HEK293T (cell line): Measurements from ENCODE around the gene NEU1.
"Not testable (repeated sequence)": the region's sequence is repeated elsewhere in the genome, so short reads cannot be mapped to it uniquely, and the experiment has no call there.

Experiments used
- CTCF ChIA-PET: fragments of 350-600 bp; formaldehyde crosslinking; extraction: SDS; loops from one replicate; lab custom pipeline; 2021; ENCODE audit warnings: antibody characterized with exemption, inconsistent platforms; lab: Yijun Ruan, JAX
- POLR2A ChIA-PET: fragments of 350-600 bp; formaldehyde crosslinking; extraction: SDS; loops from one replicate; lab custom pipeline; 2020; ENCODE audit warnings: antibody characterized with exemption, inconsistent platforms; lab: Yijun Ruan, JAX
- DNase-seq: peaks from one replicate; pipeline ENCODE4 v3.0.0; 2012; ENCODE audit warnings: mixed read lengths; ENCODE audit errors: extremely low spot score
- ARNT ChIP-seq: fragments of 450-650 bp; IDR thresholded peaks from 2 replicates; pipeline ENCODE4 v1.6.1; 2017; ENCODE audit warnings: mild to moderate bottlenecking
- BHLHE40 ChIP-seq: fragments of 450-650 bp; IDR thresholded peaks from 2 replicates; pipeline ENCODE4 v1.6.1; 2016; ENCODE audit warnings: mild to moderate bottlenecking, moderate library complexity, borderline replicate concordance
- CTBP1 ChIP-seq: fragments of 450-650 bp; IDR thresholded peaks from 2 replicates; pipeline ENCODE4 v1.6.1; 2016; ENCODE audit warnings: borderline replicate concordance
- ELF4 ChIP-seq: fragments of 450-650 bp; IDR thresholded peaks from 2 replicates; pipeline ENCODE4 v1.6.1; 2017; ENCODE audit warnings: antibody characterized with exemption
- FOXA1 ChIP-seq: fragments of 450-650 bp; IDR thresholded peaks from 2 replicates; pipeline ENCODE4 v1.6.1; 2016; ENCODE audit warnings: mild to moderate bottlenecking
- FOXK2 ChIP-seq: fragments of 450-650 bp; IDR thresholded peaks from 2 replicates; pipeline ENCODE4 v1.6.1; 2016; ENCODE audit warnings: mild to moderate bottlenecking
- FOXM1 ChIP-seq: fragments of 450-650 bp; IDR thresholded peaks from 2 replicates; pipeline ENCODE4 v1.6.1; 2017; ENCODE audit warnings: mild to moderate bottlenecking, borderline replicate concordance
- HDGF ChIP-seq: fragments of 450-650 bp; IDR thresholded peaks from 2 replicates; pipeline ENCODE4 v1.6.1; 2017; ENCODE audit warnings: antibody characterized with exemption, borderline replicate concordance
- L3MBTL2 ChIP-seq: fragments of 450-650 bp; conservative IDR thresholded peaks from 2 replicates; pipeline ENCODE4 v1.6.1; 2016; ENCODE audit warnings: mild to moderate bottlenecking
- LEF1 ChIP-seq: fragments of 450-650 bp; IDR thresholded peaks from 2 replicates; pipeline ENCODE4 v1.6.1; 2017; ENCODE audit warnings: mild to moderate bottlenecking, borderline replicate concordance
- NFRKB ChIP-seq: fragments of 450-650 bp; IDR thresholded peaks from 2 replicates; pipeline ENCODE4 v1.6.1; 2016; ENCODE audit warnings: mild to moderate bottlenecking, moderate library complexity
- SP1 ChIP-seq: fragments of 450-650 bp; IDR thresholded peaks from 2 replicates; pipeline ENCODE4 v1.6.1; 2017
- SUZ12 ChIP-seq: fragments of 450-650 bp; IDR thresholded peaks from 2 replicates; pipeline ENCODE4 v1.6.1; 2016; ENCODE audit warnings: mild to moderate bottlenecking
- TARDBP ChIP-seq: fragments of 450-650 bp; IDR thresholded peaks from 2 replicates; pipeline ENCODE4 v1.6.1; 2016
- ZNF384 ChIP-seq: fragments of 450-650 bp; IDR thresholded peaks from 2 replicates; pipeline ENCODE4 v1.6.1; 2016
- TF ChIP-seq, protein P1 (sequence below): fragments of 450-650 bp; IDR thresholded peaks from 2 replicates; pipeline ENCODE4 v1.6.1; 2016

The NEU1 gene

DNA sequence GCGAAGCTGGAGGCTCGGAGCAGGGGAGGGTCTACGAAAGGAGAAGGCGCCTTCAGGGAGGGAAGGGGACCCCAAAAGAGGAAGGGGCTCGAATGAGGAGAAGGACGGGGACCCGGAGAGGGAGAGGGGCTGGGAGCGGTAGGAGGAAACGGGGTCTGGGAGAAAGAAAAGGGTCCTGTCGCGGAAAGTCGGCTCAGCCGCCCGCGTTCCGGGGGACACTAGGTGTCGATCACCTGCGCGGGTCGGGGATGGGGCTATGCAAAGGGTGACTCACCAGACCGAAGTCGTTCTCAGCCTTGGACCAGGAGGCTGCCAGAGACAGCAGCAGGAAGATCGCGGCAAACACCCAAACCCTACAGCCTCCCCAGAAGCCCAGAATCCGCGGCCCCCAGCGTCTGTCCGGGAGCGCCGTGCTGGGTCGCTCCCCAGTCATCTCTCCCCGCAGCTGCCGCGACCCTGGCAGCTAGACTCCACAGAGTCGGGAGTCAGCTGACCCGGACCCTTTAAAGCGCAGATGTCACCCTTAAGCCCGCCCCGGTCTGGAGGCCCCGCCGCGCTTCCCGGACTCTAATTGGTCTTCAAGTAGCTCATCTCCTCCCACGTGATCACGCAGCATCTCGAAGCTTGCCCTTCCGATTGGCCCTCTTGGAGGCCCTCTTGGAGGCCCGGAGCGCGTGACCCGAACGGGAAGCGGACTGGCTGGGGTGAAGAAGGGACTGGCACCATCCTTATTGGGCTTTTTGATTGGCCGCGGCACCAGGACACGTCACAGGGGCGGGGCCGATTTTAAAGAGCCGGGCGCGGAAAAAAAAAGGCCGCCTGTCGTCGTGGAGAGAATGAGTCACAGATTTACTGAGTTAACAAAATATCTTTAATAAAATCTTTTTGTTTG is at the start of gene NEU1:
NEU1 (minus strand) TSS at position 478 of the 892 bp plus-strand sequence; CDS start at position 433, 45 bp downstream.
- peak; percentile 98 for DNase-seq
- ChIA-PET CTCF (interaction anchor here (0.5 kb wide), 1 partner anchor 32 kb away, joined by 6 read pairs; no protein-coding TSS in a partner anchor), POLR2A (interaction anchor here (0.6 to 8.0 kb wide), 27 partner anchors 10 to 1291 kb away, joined by 3 to 104 read pairs (median 4); partner anchors contain the start of genes ABCF1, C6orf47, EHMT2 and HSPA1A)
- TF ChIP-seq NFRKB (no peak), FOXK2 (no peak), LEF1 (no peak), L3MBTL2 (peak; percentile 56), HDGF (no peak), ZNF384 (peak; percentile 84)
- TF ChIP-seq, protein P1, sequence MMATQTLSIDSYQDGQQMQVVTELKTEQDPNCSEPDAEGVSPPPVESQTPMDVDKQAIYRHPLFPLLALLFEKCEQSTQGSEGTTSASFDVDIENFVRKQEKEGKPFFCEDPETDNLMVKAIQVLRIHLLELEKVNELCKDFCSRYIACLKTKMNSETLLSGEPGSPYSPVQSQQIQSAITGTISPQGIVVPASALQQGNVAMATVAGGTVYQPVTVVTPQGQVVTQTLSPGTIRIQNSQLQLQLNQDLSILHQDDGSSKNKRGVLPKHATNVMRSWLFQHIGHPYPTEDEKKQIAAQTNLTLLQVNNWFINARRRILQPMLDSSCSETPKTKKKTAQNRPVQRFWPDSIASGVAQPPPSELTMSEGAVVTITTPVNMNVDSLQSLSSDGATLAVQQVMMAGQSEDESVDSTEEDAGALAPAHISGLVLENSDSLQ = peak; percentile 75

DNA sequence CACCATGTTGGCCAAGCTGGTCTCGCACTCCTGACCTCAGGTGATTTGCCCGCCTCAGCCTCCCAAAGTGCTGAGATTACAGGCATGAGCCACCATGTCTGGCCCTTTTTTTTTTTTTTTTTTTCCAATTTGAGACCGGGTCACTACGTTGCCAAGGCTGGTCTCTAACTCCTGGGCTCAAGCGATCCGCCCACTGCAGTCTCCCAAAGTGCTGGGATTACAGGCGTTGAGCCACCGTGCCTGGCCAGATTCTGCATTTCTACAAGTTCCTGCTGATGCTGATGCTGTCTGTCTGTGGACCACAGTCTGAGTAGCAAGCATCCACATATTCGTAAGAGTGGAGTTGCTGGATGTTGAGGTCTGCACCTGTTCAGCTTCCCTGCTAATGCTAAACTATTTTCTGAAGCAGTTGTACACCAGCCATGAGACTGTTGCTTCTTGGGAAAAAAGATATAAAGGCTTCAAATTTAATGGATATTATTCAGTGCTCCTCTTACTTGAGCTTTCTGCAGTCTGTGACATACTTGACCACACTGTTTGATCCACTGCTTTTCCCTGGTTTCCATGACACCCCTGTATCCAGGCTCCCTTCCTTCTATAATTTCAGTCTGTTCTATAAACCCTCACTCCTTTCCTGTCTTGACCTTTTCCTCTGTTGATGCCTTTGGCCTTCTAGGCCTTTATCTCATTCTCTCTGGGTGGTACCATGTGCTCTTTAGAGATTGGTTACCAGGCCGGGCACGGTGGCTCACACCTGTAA is 49.4 kb upstream of the NEU1 start:
- ChIA-PET POLR2A (interaction anchor here (0.7 kb wide), 1 partner anchor 10 kb away, joined by 3 read pairs; no protein-coding TSS in a partner anchor), CTCF (no interaction called here)
- DNase-seq = no peak
- no peak for TF ChIP-seq HDGF
- TF ChIP-seq SUZ12 = no peak
- no peak for TF ChIP-seq ZNF384
- no peak for TF ChIP-seq FOXM1
- no peak for TF ChIP-seq ELF4
- TF ChIP-seq BHLHE40 = no peak
- no peak for TF ChIP-seq FOXK2
- no peak for TF ChIP-seq SP1
- no peak for TF ChIP-seq FOXA1
- TF ChIP-seq ARNT = no peak
- no peak for TF ChIP-seq TARDBP
- TF ChIP-seq, protein P1 = no peak
- TF ChIP-seq NFRKB = no peak
- no peak for TF ChIP-seq CTBP1

GRCh38 chr6:31909298-31909697 is 46.7 kb upstream of the NEU1 start:
- DNase-seq = not testable (repeated sequence)
- CTCF ChIA-PET = interaction anchor here (0.7 kb wide), 1 partner anchor 229 kb away, joined by 5 read pairs; no protein-coding TSS in a partner anchor
- POLR2A ChIA-PET = interaction anchor here (2.5 kb wide), 1 partner anchor 47 kb away, joined by 7 read pairs; the partner anchor contains the start of gene NEU1

GRCh38 chr6:31908791-31909190 is 46.2 kb upstream of the NEU1 start:
- ChIA-PET CTCF (no interaction called here), POLR2A (interaction anchor here (2.5 kb wide), 1 partner anchor 46 kb away, joined by 7 read pairs; the partner anchor contains the start of gene NEU1)
- DNase-seq = no peak
- TF ChIP-seq BHLHE40 (no peak), ZNF384 (no peak), CTBP1 (no peak), FOXM1 (no peak), FOXA1 (no peak), TARDBP (no peak), SUZ12 (no peak), SP1 (no peak)
- TF ChIP-seq, protein P1 = no peak

DNA sequence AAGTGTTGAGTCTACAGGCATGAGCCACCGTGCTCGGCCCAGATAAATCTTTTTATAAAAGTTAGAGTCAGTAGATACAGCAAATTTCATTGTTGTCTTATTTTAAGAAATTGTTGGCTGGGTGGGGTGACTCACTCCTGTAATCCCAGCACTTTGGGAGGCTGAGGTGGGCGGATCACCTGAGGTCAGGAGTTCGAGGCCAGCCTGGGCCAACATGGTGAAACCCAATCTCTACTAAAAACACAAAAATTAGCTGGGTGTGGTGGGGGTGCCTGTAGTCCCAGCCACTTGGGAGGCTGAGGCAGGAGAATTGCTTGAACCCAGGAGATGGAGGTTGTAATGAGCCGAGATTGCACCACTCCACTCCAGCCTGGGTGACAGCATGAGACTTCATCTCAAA is 45.6 kb upstream of the NEU1 start:
- CTCF ChIA-PET, DNase-seq: not testable (repeated sequence)
- POLR2A ChIA-PET = interaction anchor here (2.5 kb wide), 1 partner anchor 45 kb away, joined by 7 read pairs; the partner anchor contains the start of gene NEU1

DNA sequence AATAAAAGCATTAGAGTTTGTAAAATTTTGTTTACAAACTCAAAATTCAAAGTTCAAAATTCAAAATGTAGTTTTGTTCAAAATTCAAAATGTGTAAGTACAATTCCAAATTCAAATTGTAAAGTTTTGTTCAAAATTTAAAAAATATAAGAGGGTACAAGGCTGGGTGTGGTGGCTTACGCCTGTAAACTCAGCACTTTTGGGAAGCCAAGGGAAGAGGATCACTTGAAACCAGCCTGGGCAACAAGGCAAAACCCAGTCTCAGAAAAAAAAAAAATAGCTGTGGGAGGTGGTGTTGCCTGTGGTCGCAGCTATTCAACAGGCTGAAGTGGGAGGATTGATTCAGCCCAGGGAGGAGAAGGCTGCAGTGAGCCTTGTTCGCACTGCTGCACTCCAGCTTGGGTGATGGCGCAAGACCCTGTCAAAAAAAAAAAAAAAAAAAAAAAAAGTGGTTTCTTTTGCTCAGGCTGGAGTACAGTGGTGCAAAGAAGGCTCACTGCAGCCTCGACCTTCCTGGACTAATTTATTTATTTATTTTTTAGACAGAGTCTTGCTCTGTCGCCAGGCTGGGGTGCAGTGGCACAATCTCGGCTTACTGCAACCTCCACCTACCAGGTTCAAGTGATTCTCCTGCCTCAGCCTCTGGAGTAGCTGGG is 44.7 kb upstream of the NEU1 start:
- DNase-seq = no peak
- ChIA-PET POLR2A (interaction anchor here (1.1 to 2.5 kb wide), 2 partner anchors 45 to 65 kb away, joined by 6 to 7 read pairs; partner anchors contain the start of genes DXO and NEU1), CTCF (interaction anchor here (0.6 to 0.9 kb wide), 3 partner anchors 9 to 183 kb away, joined by 3 read pairs; no protein-coding TSS in a partner anchor)
- peak; percentile 70; the same call in 1 of the 2 replicates for TF ChIP-seq ZNF384
- no peak for TF ChIP-seq BHLHE40
- no peak for TF ChIP-seq L3MBTL2

- ChIA-PET CTCF (interaction anchor here (0.9 kb wide), 1 partner anchor 137 kb away, joined by 3 read pairs; no protein-coding TSS in a partner anchor), POLR2A (interaction anchor here (1.1 kb wide), 1 partner anchor 65 kb away, joined by 6 read pairs; the partner anchor contains the start of gene DXO)
- not testable (repeated sequence) for DNase-seq
Observed at GRCh38 chr6:31906727-31907126, 44.1 kb upstream of the NEU1 start.
